Neutrophil (primary cell): ENCODE data around the gene FGF5.

Experiments used
- H3K27ac ChIP-seq: fragments of 200-600 bp; sonication (generic); 2 replicates; pipeline ENCODE4 v1.5.1; 2016; ENCODE audit warnings: mild to moderate bottlenecking, moderate library complexity
- H3K27me3 ChIP-seq: fragments of 200-600 bp; sonication (generic); 2 replicates; pipeline ENCODE4 v1.6.0; 2016; ENCODE audit warnings: mild to moderate bottlenecking
- H3K36me3 ChIP-seq: fragments of 200-600 bp; sonication (generic); 2 replicates; pipeline ENCODE4 v1.5.1; 2017
- H3K4me1 ChIP-seq, 2 experiments: fragments of 200-600 bp in 1 of 2; sonication (generic) in 1 of 2; 1 replicate in 1 of 2; 2 replicates in 1 of 2; pipeline versions ENCODE4 v1.5.1 to v1.6.1; 2013 to 2016; ENCODE audit warnings: low read depth in 1 of 2, low read length in 1 of 2, mild to moderate bottlenecking in 1 of 2, moderate library complexity in 1 of 2; ENCODE audit not compliant: control insufficient read depth in 1 of 2, insufficient read depth in 1 of 2
- H3K4me3 ChIP-seq, 2 experiments: fragments of 200-600 bp in 1 of 2; sonication (generic) in 1 of 2; 1 replicate in 1 of 2; 2 replicates in 1 of 2; pipeline ENCODE4 v1.5.1; 2013 to 2016; ENCODE audit warnings: low read depth in 1 of 2, low read length in 1 of 2, mild to moderate bottlenecking in 1 of 2, moderate library complexity in 1 of 2
- H3K9me3 ChIP-seq: fragments of 200-600 bp; sonication (generic); 2 replicates; pipeline ENCODE4 v1.5.1; 2016
- TF ChIP-seq, protein P1 (sequence below): fragments of 200-600 bp; sonication (generic); IDR thresholded peaks from 2 replicates; pipeline ENCODE4 v1.5.1; 2016; ENCODE audit warnings: antibody characterized with exemption

The FGF5 gene

DNA sequence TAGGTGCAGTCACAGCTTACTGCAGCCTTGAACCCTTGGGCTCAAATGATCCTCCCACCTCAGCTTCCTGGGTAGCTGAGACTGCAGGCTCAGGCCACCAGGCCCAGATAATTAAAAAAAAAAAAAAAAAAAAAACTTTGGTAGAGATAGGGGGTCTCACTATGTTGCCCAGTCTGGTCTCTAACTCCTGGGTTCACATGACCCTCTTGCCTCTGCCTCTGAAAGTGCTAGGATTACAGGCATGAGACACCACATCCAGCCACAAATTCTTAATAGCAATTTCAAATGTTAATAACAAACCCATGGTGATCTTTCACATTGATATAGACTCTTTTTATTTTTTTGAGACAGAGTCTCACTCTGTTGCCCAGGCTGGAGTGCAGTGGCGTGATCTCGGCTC lies 12.3 kb upstream of the FGF5 start:
- Histone ChIP-seq H3K4me1 (no peaks in the 10 kb centered on the region), H3K9me3 (no peaks in the 10 kb centered on the region), H3K27me3 (peaks cover 46% of the 10 kb centered on the region), H3K36me3 (no peaks in the 10 kb centered on the region), H3K27ac (no peak overlapping the region), H3K4me3 (no peak overlapping the region)
- TF ChIP-seq, protein P1, sequence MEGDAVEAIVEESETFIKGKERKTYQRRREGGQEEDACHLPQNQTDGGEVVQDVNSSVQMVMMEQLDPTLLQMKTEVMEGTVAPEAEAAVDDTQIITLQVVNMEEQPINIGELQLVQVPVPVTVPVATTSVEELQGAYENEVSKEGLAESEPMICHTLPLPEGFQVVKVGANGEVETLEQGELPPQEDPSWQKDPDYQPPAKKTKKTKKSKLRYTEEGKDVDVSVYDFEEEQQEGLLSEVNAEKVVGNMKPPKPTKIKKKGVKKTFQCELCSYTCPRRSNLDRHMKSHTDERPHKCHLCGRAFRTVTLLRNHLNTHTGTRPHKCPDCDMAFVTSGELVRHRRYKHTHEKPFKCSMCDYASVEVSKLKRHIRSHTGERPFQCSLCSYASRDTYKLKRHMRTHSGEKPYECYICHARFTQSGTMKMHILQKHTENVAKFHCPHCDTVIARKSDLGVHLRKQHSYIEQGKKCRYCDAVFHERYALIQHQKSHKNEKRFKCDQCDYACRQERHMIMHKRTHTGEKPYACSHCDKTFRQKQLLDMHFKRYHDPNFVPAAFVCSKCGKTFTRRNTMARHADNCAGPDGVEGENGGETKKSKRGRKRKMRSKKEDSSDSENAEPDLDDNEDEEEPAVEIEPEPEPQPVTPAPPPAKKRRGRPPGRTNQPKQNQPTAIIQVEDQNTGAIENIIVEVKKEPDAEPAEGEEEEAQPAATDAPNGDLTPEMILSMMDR: no peak

DNA sequence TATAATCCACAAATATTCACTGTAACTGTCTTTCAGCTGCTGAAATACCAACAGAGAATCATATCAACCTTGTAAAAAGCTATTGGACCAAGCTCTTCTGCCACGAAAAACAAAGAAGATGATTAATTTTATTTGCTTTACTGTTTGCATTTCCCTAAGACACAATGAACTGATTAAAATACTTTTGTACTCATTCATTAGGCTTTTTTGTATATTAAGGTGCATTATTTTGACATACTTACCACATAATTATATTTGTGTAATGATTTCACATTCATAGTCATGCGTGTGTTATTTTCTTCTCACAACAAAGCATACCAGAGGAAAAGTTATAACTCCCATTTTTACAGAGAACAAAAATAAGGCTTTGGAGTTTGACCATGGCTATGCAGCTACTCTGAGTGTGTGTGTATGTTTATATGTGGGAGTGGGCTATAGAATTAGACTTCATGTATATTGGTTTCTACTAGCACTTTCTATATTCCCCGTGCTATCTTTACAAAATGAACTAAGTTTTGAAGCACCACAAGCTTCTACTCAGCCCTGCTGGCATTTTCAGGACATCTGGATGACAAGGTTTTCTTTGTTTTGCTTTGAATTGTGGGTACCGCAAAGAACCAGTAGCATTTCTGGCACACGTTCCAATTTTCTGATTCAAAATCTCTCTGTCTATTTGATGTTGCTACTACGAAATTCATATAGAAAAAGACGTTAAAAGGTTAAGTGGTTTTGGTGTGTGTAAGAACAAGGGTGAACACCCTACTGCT lies 11.0 kb upstream of the FGF5 start:
- Histone ChIP-seq H3K27me3 (peaks cover 60% of the 10 kb centered on the region), H3K36me3 (no peaks in the 10 kb centered on the region), H3K9me3 (no peaks in the 10 kb centered on the region), H3K4me3 (no peak overlapping the region), H3K4me1 (no peaks in the 10 kb centered on the region), H3K27ac (no peak overlapping the region)
- TF ChIP-seq, protein P1: no peak

DNA sequence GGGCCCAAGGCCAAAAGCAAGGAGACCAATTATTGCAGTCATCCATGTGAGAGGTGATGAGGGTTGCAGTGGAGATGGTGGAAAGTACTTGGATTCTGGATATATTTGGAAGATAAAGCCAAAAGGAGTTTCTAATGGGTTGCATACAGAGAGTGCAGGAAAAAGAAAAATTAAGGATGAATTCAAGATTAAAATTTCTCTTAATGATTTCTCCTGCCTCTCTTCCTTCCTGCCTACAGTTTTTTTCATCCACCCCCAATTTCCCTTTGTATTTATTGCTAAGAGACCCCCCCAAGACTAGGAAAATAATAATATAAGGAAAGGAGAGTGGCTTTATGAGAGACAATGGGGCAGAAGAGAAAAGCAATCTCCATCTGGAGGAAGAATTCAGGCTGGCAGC lies 8.6 kb upstream of the FGF5 start:
- H3K36me3 ChIP-seq: no peaks in the 10 kb centered on the region
- no peaks in the 10 kb centered on the region for H3K9me3 ChIP-seq
- no peak overlapping the region for H3K27ac ChIP-seq
- H3K27me3 ChIP-seq: peaks cover 83% of the 10 kb centered on the region
- H3K4me1 ChIP-seq: no peaks in the 10 kb centered on the region
- TF ChIP-seq, protein P1: no peak
- no peak overlapping the region for H3K4me3 ChIP-seq

DNA sequence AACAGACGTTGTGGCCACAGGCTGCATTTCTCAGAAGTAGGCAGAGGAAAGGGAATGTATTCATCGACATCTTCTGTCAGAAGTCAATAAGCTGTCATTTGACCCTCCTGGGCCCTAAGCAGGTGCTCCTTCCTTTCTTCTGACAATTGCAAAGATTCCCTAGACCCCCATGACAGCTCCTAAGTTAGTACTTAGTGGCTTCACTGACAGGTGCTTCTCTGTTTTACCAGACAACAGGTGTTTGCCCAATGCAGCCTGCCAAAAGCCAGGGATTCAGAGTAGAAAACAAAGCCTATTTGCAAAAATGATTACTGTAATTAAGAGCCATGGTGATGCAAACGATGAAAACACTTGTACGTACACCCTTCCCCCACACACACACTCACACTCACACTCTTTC lies 7.5 kb upstream of the FGF5 start:
- Histone ChIP-seq H3K27me3 (peaks cover 95% of the 10 kb centered on the region), H3K4me3 (no peak overlapping the region), H3K9me3 (no peaks in the 10 kb centered on the region), H3K4me1 (no peaks in the 10 kb centered on the region), H3K36me3 (no peaks in the 10 kb centered on the region), H3K27ac (no peak overlapping the region)
- TF ChIP-seq, protein P1: no peak

DNA sequence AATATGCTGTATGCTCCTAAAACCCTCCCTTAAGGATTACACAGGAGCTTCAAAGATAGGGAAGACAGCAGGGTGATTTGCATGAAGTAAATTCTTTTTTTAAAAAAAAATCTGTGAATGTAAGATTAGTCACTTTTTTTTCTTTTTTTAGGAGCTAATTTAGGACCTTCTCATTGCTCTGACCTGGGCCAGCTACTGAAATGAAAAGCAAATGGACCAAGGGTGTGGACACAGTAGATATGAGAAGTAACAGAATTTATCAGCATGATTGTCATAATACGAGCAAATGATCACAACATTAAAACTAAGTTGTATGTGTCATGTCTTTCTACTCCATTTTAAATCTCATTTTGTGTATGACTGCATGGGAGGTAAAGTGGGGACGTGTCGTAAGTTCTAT lies 6.6 kb upstream of the FGF5 start:
- H3K27me3 ChIP-seq: peaks cover 99% of the 10 kb centered on the region

More for the DNA sequence above, 6.6 kb upstream of the FGF5 start:
- no peaks in the 10 kb centered on the region for H3K9me3 ChIP-seq
- no peak overlapping the region for H3K4me3 ChIP-seq
- no peak overlapping the region for H3K27ac ChIP-seq
- H3K36me3 ChIP-seq: no peaks in the 10 kb centered on the region
- TF ChIP-seq, protein P1: no peak
- no peaks in the 10 kb centered on the region for H3K4me1 ChIP-seq
